GM19328 (cell line): ENCODE results near the gene HOXA7.

Experiments
- ATAC-seq: cut with Tn5 transposase; IDR thresholded peaks from one replicate; pipeline ENCODE4 v1.9.1; 2021; ENCODE audit warnings: mild to moderate bottlenecking, moderate library complexity; ENCODE audit not compliant: unreplicated experiment

Gene HOXA7

DNA sequence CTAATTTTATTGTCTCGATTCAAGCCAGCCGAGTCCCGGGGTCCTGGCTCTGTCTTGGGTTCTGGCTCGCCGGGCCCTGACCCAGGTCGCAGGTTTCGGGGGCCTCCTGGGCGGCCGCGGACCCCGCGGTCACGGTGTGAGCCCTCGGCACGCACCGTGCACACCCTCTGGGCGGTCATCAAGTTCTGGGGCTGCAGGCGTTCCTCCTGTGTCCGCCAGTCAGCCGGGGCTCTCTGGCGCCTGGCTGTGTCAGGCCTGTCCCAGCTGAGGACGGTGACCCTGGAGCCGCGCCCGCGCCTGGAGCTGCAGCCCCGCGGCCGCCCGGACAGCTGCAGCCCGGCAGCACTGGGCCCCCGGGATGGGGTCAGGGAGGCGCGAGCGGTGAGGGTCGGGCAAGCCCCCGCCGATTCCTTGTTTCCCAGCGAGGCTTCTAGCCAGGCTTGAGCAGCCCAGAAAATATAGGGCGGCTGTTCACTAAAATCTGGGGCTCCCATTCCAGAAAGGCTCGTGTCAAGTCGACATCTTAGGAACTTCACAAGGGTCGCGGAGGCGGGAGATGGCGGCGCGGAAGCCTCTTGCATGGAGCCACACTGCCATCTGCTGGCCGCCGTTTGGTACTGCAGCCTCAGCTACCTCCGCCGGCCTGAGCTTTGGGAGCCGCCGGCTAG lies 4.2 kb upstream of the HOXA7 start:
- no peak for ATAC-seq

DNA sequence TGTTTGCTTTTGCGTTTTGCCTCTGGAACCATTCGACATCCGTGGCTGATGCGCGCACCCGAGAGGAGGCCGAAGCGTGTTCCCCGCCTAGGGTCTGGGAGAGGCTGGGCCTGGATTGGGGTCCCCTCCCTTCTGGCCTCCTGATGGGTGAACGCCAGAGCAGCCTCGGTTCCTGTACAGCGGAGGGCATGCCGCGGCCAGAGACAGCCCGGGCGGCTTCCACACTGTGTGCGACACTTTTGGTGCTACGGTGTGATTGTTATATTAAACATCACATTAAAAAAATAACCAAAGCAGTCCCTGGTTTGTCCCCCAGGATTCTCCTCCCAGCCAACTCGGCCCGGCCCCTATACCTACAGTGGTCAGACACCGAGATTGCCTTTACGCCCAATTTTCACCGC lies 3.7 kb upstream of the HOXA7 start:
- ATAC-seq = no peak

GRCh38 chr7:27159266-27160144 lies 3.0 kb upstream of the HOXA7 start:
- no peak for ATAC-seq

DNA sequence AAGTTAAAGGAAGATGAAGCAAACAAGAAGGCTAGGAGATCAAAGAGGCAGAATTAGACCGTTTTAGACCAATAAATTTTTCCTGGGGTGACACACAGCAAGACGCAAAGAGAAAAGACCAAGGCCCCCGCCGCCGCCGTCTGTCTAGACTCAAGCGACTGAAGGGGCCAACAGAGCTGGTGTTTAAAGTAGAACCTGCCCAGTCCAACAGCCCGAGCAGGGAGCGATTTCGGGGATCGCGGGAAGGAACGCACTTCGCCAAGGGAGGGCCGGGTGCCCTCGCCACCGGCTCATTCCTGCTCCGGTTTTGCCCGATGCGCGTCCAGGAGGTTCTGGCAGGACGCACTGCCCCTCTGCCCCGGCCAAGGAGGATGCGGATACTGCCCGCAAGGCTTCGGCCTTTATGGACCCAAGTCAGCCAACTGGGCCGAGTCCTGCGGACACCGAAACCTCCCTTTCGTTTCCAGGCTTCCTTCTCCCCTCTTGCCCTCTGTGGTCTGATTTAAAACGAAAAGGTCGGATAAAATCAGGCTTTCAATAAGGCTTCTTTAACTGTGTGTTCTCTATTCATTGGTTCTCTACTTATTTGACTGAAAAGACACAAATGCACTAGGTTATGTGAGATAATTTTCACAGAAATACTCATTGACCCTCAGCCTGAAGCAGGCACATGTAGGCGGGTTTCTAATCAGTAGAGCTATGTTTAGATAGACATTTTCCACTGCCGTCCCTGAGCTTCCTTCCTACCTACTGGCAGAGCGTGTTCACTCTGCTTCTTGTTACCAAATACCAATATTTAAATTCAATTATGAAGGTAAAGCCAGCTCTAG lies 2.2 kb upstream of the HOXA7 start:
- ATAC-seq = no peak

GRCh38 chr7:27157702-27158431 lies 1.4 kb upstream of the HOXA7 start:
- no peak for ATAC-seq

DNA sequence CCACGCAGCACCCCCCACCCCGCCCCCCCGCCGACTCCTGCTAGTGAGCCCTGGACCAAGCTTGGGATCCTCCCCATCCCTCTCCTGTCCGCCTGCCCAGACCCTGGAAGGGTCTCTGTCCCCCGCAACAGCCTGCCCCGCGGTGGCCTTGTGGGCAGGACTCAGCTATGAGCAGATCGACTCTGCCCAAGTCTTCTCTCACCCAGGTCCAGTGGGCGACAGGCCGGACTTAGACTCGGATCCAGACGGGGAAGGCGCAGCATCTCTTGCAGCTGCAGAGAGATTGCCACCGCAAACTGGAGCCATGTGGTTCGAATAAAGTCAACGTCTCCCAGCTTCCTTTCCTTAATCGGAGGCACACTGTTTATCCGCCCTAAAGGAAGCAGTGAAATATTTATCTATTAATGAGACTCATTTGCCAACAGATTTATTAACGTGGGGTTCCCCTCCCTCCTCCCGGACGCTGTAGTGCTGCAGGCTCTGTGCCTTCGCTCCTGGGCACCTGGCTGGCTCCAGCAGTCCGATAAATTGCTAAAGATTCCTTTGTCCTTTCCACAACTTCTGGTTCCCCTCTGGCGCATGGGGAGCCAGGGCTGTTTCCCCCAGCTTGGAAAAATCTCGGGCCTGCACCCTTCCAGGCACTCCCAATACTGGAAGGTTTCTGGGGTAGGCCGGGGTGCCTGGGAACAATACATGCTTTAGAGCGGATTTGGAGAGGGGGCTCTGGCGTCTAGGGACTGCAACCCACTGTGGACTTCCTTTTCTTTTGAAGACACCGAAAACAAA lies 634 bp upstream of the HOXA7 start:
- no peak for ATAC-seq

DNA sequence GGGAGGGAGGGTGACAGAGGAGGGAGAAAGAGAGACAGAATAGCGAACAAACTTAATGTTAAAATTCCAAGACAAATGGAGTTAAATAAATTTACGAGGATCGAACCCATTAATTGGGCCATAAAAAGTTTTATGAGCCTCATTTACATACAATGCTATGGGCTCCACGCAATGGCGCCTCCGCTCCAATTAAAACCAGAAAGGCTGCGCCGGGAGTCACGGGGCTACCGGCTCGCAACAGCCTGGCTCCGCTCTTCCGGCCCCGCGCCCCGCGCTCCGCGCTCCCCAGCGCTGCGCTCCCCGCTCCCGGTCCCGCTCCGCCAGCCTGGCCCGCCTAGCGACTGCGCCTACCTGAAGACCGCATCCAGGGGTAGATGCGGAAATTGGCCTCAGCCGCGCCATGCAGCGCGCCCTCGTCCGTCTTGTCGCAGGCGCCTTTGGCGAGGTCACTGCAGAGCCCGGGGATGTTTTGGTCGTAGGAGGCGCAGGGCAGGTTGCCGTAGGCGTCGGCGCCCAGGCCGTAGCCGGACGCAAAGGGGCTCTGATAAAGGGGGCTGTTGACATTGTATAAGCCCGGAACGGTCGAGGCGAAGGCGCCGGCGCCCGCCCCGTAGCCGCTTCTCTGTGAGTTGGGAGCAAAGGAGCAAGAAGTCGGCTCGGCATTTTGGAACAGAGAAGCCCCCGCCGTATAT lies 513 bp downstream of the HOXA7 start:
- no peak for ATAC-seq

DNA sequence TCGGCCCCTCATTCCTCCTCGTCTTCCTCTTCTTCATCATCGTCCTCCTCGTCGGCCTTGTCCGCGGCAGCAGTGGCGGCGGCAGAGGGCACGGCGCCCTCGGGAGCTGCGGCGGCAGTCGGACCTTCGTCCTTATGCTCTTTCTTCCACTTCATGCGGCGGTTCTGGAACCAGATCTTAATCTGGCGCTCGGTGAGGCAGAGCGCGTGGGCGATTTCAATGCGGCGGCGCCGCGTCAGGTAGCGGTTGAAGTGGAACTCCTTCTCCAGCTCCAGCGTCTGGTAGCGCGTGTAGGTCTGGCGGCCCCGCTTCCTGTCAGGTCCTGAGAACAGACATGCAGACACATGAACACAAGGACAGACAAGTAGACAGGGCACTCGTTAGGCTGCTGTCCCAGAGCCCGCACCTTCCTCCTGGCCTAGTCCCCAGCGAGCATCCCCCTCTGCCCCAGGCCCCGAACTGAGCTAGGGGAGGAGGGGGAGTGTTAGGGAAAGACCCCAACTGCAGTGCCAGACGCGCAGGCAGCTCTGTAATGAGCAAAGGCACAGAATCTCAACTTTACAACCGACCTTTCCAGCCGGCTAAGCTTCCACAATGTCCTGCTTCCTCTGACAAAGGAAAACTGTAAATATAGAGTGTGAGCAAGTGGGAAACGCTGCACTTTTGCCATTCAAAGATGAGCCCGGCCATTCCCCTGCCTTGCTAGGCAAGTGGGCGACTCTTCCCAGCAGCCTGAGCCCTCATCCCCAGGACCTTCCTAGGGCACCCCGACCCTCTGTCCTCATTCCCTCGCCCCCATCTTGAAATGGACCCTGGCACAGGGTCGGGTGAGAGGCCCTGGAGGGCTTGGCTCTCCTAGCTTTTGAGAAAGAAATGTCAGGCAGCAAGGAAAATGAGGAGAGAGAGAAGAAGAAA lies 1.3 kb downstream of the HOXA7 start:
- no peak for ATAC-seq

- ATAC-seq = no peak
Measured at GRCh38 chr7:27154369-27154768, 2.1 kb downstream of the HOXA7 start.

DNA sequence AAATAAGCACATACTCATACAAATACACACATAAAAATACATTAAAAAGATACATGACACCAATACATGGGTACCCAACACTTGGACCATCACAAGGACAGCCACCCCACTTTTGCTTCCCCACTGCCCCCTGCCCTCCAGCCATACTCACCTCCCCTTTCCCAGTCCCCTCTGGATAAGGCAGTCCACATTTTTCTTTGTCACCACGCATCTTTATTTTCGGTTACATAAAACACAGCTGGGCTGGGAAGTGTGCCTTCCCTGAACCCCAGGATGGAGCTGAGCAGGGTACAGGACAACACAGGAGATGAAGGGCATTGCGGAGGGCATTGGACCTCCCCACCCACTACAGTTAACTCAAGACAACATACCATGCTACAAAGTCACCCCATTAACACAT lies 2.9 kb downstream of the HOXA7 start:
- ATAC-seq = no peak

DNA sequence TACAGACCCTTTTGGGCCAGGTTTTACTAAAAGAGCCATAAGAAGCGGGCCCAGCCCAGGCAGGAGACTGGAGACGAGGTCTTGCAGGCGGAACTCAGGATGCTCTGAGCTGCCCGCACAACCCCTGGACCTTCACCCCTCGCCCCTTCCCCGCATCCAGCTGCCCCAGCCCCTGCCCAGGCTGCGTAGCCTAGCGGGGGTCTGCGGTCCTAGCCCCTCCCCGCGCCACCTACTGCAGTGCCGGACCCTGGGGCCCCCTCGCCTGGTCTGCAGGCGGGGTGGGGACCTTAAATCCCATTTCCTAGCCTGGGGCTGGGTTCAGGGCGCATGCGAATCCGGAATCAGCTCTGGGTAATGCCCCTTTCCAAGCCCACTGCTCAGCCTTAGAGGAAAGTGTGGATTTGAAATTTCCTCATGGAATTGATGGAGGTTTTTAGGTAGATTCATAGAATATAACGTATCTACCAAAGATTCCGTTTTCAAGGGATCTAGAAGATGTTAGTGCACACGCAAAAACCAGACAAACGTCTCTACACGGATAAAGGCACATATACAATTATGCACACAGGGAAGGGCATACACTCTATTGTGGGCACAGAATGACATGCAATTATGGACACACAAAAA lies 3.5 kb downstream of the HOXA7 start:
- ATAC-seq = no peak

DNA sequence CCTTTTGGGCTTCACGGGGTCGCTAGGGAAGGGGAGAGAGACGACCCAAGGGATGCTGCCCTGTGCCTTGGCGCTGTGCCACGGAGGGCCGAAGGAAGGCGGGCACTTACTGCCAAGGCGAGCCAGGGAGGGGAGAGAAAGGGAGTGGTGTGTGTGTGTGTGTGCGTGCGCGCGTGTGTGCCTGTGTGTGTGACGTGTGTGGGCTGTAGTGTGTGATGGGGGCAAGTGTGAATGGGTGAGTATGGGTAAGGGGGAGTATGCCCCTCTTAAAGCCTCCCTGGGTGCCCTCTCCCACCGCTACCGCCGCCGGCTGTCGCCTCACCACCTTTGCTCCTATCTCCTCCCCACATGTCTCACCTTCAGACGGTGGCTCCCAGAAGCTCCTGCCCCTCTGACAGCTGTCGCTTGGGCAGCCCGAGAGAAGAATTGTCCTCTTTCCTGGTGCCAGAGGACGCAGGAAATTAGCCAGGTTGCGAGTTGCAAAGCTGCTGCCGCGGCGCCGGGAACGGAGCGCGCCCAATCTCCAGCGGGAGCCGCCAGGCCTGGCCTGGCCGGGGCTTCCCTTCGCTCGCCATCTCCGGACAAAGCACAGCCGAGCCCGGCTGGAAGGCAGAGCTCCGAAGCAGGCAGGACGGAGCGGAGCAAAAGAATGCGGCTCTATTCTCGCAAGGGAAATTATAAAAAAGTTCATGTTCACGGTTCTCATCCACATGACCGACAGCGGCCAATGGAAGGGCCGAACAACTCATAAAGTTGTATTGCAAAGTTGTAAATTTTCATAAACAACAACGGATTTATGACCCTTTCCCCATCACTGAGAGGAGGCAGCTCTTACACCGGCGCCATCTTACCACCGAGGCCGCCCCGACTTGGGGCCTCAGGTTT lies 4.3 kb downstream of the HOXA7 start, which contains the start of gene HOXA3:
Gene HOXA3, minus strand, starts transcription at position 653 of the 885 bp plus-strand sequence. CDS start 41,943 bp downstream, outside the sequence.
- no peak for ATAC-seq

DNA sequence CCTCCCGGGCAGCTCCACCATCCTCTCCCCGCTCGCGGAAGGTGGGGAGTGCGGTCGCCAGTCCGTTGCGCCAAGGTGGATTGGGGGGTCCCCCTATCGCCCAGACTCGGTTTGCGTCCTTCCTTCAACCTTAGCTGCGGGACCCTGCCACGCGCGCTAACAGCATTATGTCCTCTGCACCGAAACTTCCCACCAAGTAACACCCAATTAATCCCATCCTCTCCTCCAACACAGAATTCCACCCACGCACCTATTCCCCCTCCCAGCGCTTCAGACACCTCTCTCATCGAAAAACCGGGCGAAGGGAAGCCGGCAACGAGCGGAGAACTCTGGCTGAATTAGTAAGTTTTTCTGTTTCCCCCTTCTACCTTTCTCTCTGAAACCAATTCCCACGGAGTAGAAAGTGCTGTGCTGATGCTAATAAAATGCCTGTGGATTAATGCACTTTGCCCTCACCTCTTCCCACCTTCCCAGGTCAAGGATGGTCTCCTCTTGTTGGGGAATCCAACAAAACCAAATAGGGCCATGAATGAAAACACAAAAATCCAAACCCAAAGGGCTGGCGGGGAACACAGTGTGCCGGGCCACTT lies 5.0 kb downstream of the HOXA7 start:
- ATAC-seq = no peak

DNA sequence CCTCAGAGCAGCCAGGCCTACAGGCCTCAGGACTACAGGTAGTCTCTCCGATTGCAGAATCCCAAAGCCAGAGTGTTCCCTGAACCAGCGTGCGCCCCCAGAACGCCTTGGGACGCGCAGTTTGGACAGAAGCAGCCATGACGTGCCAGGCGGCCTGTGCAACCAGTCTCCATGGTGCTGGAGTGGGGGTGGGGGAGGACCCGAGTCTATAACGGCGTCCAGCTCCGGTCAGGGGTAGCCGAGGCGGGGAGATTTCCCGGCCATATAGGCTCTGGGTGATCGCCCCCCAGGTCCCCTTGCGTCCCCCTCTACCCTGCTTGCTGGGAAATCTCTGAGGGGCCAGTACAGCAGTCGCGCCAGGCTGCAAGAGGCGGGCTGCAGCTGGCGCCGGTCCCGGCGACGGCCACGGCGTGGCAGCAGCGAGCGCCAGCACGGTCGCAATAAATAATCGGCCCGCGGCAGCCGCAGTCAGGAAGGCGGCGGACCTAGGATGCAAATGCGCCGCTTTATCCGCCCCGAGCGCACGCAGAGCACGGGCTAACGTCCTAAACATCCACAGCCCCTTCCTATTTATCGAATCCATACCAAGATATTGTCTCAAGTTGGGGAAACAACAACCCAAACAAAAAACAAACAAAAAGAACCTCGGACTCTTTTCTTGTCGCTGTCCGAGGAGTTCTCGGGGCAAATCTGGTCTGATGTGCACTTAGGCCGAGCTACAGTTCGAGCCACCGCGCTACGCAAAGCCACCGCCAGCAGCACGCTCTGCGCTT lies 5.7 kb downstream of the HOXA7 start:
- ATAC-seq = no peak

- ATAC-seq = no peak
Measured at GRCh38 chr7:27149842-27150567, 6.5 kb downstream of the HOXA7 start.
